ENCODE data around the gene CMTM4. TPM values are rescaled to one million over a fixed set of nuclear protein-coding genes. Genes with fewer than 3 reads are reported as not detected.

CMTM4 gene
- polyA plus RNA-seq, 1 of the 3 experiments (the other 2 are of a cell fraction), result 21.7 TPM

GRCh38 chr16:66699898-66700297, 3.4 kb upstream of the CMTM4 start:
- Histone ChIP-seq H3F3A (replicated peaks; ENCODE audit: insufficient read depth) (peaks cover 6% of the 10 kb centered on the region), H4K20me1 (ENCODE audit: insufficient read depth) (no peaks in the 10 kb centered on the region), H3K27me3 (ENCODE audit: insufficient read depth) (no peaks in the 10 kb centered on the region), H3K9me2 (no peaks in the 10 kb centered on the region), H3K9ac (no peak overlapping the region), H3K79me2 (ENCODE audit: insufficient read depth) (peaks cover 13% of the 10 kb centered on the region), H3K9me3 (no peaks in the 10 kb centered on the region), H3K4me3 (ENCODE audit: low read depth in 2 of 2, low read length in 1 of 2) (no peak overlapping the region), H3K4me2 (no peak overlapping the region), H3K4me1 (ENCODE audit: control insufficient read depth in 1 of 2, insufficient read depth in 2 of 2, low read depth in 1 of 2, low read length in 1 of 2) (peaks cover 6 to 17% of the 10 kb centered on the region in 2 experiments; a peak in 2 of 4 replicates), H3K36me3 (replicated peaks in 1 of 2; ENCODE audit: control insufficient read depth in 1 of 2, insufficient read depth in 2 of 2, low read length in 1 of 2) (no peaks in the 10 kb centered on the region), H3K27ac (ENCODE audit: low read depth in 2 of 2, low read length in 1 of 2) (no peak overlapping the region), H2AFZ (ENCODE audit: low read depth) (no peak overlapping the region)
- no peak for DNase-seq
- TF ChIP-seq JUND (IDR thresholded peaks at IDR 0.05) (no peak), REST (IDR thresholded peaks at IDR 0.05; ENCODE audit: low read depth, low read length) (no peak), CHD2 (IDR thresholded peaks at IDR 0.05; ENCODE audit: low read length, partially characterized antibody) (no peak), FOXM1 (IDR thresholded peaks at IDR 0.05; ENCODE audit: low read depth) (no peak), RFX5 (IDR thresholded peaks at IDR 0.05; ENCODE audit: low read length) (no peak), RAD21 (IDR thresholded peaks at IDR 0.05; ENCODE audit: low read length) (no peak), SIN3A (IDR thresholded peaks at IDR 0.05; ENCODE audit: borderline replicate concordance, low read depth, low read length) (no peak)
- POLR2A ChIA-PET, result no interaction called here
- CTCF ChIA-PET, result interaction anchor here (0.6 kb wide), 1 partner anchor 25 kb away, joined by 3 read pairs; no protein-coding TSS in a partner anchor
- 28% methylated on average over 1 of the region's 1 CpG for WGBS (ENCODE audit: low lambda C conversion rate)

- no peaks in the 10 kb centered on the region for H4K20me1 ChIP-seq (ENCODE audit: insufficient read depth)
- TF ChIP-seq PBX3 (IDR thresholded peaks at IDR 0.05) (no peak), YY1 (IDR thresholded peaks at IDR 0.05; ENCODE audit: low read depth) (no peak), FOXJ3 (CRISPR knock-in tag; IDR thresholded peaks at IDR 0.05) (no peak), EP300 (IDR thresholded peaks at IDR 0.05; ENCODE audit: borderline replicate concordance in 1 of 2, low read depth in 1 of 2, low read length in 1 of 2) (no peak), REST (IDR thresholded peaks at IDR 0.05; ENCODE audit: low read depth, low read length) (no peak), ZBTB33 (IDR thresholded peaks at IDR 0.05; ENCODE audit: borderline replicate concordance, low read depth) (no peak), RXRA (IDR thresholded peaks at IDR 0.05; ENCODE audit: borderline replicate concordance, low read depth) (no peak), RCOR1 (IDR thresholded peaks at IDR 0.05; ENCODE audit: low read length) (no peak), ELF1 (IDR thresholded peaks at IDR 0.05) (no peak), POLR2AphosphoS5 (IDR thresholded peaks at IDR 0.05; ENCODE audit: low read depth, low read length) (no peak), RFX5 (IDR thresholded peaks at IDR 0.05; ENCODE audit: low read length) (no peak), SMC3 (IDR thresholded peaks at IDR 0.05; ENCODE audit: low read depth, low read length) (no peak)
- ChIA-PET POLR2A (no interaction called here), CTCF (interaction anchor here (0.9 to 3.7 kb wide), 9 partner anchors 18 to 170 kb away, joined by 3 to 17 read pairs (median 5); partner anchors contain the start of gene NAE1)
- no peak overlapping the region for H3K27ac ChIP-seq (ENCODE audit: low read depth in 2 of 2, low read length in 1 of 2)
- no peak overlapping the region for H3K4me2 ChIP-seq
- no peak overlapping the region for H3K4me3 ChIP-seq (ENCODE audit: low read depth in 2 of 2, low read length in 1 of 2)
- no peaks in the 10 kb centered on the region for H3K9me2 ChIP-seq
- H3K36me3 ChIP-seq (replicated peaks in 1 of 2; ENCODE audit: control insufficient read depth in 1 of 2, insufficient read depth in 2 of 2, low read length in 1 of 2), result no peaks in the 10 kb centered on the region
- no peaks in the 10 kb centered on the region for H3F3A ChIP-seq (replicated peaks; ENCODE audit: insufficient read depth)
- H3K79me2 ChIP-seq (ENCODE audit: insufficient read depth), result peaks cover 32% of the 10 kb centered on the region
- peaks cover 6 to 9% of the 10 kb centered on the region in 2 experiments; a peak in 2 of 4 replicates for H3K4me1 ChIP-seq (ENCODE audit: control insufficient read depth in 1 of 2, insufficient read depth in 2 of 2, low read depth in 1 of 2, low read length in 1 of 2)
- no peaks in the 10 kb centered on the region for H3K9me3 ChIP-seq
- no peak overlapping the region for H3K9ac ChIP-seq
- no peak for DNase-seq
- no peak overlapping the region for H2AFZ ChIP-seq (ENCODE audit: low read depth)
- 86% methylated on average over 7 of the region's 7 CpGs for WGBS (ENCODE audit: low lambda C conversion rate)
- no peaks in the 10 kb centered on the region for H3K27me3 ChIP-seq (ENCODE audit: insufficient read depth)
These were observed 1.5 kb upstream of the CMTM4 start for GRCh38 chr16:66698046-66698445.
